Gastroesophageal sphincter (tissue), 3 donors: ENCODE measurements around the gene FRMD1.

Source experiments
- POLR2A ChIP-seq, 2 donors: fragments of 450-650 bp; IDR thresholded peaks; one replicate each; pipeline ENCODE4 v1.6.1; 2017; ENCODE audit warnings: antibody characterized with exemption in 2 of 2, mild to moderate bottlenecking in 2 of 2, moderate library complexity in 1 of 2
- POLR2AphosphoS5 ChIP-seq: sonication (generic); formaldehyde crosslinking; IDR thresholded peaks from one replicate; pipeline ENCODE4 v1.6.1; 2017; ENCODE audit warnings: antibody characterized with exemption
- TF ChIP-seq, protein P1 (sequence below), 4 experiments: fragments of 200-600 bp in 2 of 4; fragments of 450-650 bp in 2 of 4; sonication (generic) in 1 of 4; IDR thresholded peaks; one replicate each; pipeline ENCODE4 v1.5.1; 2017 to 2019; ENCODE audit warnings: antibody characterized with exemption in 4 of 4, mild to moderate bottlenecking in 2 of 4, moderate library complexity in 2 of 4

DNA sequence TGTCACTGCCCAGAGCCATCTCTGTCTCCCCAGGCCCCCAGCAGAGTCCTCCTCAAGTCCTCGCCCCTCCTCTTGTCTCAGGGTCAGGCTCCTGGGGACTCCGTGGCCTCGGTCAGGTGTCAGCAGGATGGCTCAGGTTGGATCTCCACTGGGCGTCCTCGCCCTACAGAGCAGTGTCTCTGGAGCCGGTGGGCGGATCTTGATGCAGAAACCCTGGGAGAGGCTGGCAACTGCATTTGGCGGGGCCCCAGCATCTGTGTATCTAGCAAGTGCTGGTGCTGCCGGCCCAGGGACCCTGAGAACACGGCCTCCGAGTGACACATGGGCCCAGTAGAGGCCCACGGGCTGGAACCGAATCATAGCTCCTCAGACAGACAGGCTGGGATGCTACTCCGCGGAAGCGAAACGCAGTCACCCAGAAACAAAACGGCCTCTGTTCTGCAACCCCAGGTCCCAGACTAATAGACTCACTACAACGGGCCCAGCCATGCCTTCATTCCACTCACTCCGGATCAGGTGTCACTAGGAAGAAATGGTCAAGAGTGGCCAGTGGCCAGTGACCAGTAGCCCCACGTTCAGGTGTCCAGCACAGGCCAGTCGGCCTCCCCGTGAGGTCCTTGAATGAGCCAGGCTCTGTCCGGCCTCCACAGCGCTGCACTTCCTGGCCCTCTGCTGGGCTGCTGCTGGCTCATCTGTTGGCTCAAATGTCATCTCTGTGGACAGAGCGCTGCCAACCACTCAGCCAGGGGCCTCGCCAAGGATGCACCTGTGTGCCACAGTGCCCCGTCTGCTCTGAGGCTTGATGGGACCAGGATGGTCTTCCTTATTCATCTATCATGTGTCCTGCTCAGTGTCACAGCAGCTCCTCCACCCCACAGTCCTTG, 12.6 kb upstream of the FRMD1 start:
- no peak for TF ChIP-seq POLR2A (IDR thresholded peaks at IDR 0.05)
- TF ChIP-seq, protein P1, sequence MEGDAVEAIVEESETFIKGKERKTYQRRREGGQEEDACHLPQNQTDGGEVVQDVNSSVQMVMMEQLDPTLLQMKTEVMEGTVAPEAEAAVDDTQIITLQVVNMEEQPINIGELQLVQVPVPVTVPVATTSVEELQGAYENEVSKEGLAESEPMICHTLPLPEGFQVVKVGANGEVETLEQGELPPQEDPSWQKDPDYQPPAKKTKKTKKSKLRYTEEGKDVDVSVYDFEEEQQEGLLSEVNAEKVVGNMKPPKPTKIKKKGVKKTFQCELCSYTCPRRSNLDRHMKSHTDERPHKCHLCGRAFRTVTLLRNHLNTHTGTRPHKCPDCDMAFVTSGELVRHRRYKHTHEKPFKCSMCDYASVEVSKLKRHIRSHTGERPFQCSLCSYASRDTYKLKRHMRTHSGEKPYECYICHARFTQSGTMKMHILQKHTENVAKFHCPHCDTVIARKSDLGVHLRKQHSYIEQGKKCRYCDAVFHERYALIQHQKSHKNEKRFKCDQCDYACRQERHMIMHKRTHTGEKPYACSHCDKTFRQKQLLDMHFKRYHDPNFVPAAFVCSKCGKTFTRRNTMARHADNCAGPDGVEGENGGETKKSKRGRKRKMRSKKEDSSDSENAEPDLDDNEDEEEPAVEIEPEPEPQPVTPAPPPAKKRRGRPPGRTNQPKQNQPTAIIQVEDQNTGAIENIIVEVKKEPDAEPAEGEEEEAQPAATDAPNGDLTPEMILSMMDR (IDR thresholded peaks at IDR 0.05) = no peak
- no peak for TF ChIP-seq POLR2AphosphoS5
